ENCODE measurements around the gene ZBTB11.
"Not testable (repeated sequence)": the region's sequence is repeated elsewhere in the genome, so short reads cannot be mapped to it uniquely, and the experiment has no call there.

ZBTB11 gene

GRCh38 chr3:101643861-101644613 is 32.9 kb downstream of the ZBTB11 start:
- no peak for DNase-seq (ENCODE audit: low spot score)
- in situ Hi-C loops (cut with MboI; ENCODE audit: low pct_unique_long_range_greater_than_20kb, low sequenced_read_pairs, unreplicated experiment), result no loop called here
- no peak for TF ChIP-seq CTCF (IDR thresholded peaks at IDR 0.05; ENCODE audit: extremely low read depth, insufficient read depth, missing control alignments)

GRCh38 chr3:101643009-101643844 is 33.7 kb downstream of the ZBTB11 start:
- in situ Hi-C loops (cut with MboI; ENCODE audit: low pct_unique_long_range_greater_than_20kb, low sequenced_read_pairs, unreplicated experiment), result no loop called here
- no peak for TF ChIP-seq CTCF (IDR thresholded peaks at IDR 0.05; ENCODE audit: extremely low read depth, insufficient read depth, missing control alignments)

GRCh38 chr3:101642441-101642840 is 34.5 kb downstream of the ZBTB11 start:
- no peak for DNase-seq (ENCODE audit: low spot score)
- in situ Hi-C loops (cut with MboI; ENCODE audit: low pct_unique_long_range_greater_than_20kb, low sequenced_read_pairs, unreplicated experiment), result no loop called here
- TF ChIP-seq CTCF (IDR thresholded peaks at IDR 0.05; ENCODE audit: extremely low read depth, insufficient read depth, missing control alignments), result no peak

More at GRCh38 chr3:101643009-101643844, 33.7 kb downstream of the ZBTB11 start:
- no peak for DNase-seq (ENCODE audit: low spot score)

- in situ Hi-C loops (cut with MboI; ENCODE audit: low pct_unique_long_range_greater_than_20kb, low sequenced_read_pairs, unreplicated experiment); DNase-seq (ENCODE audit: low spot score): not testable (repeated sequence)
These were observed 35.4 kb downstream of the ZBTB11 start for GRCh38 chr3:101641397-101642115.

GRCh38 chr3:101640256-101640655 is 36.7 kb downstream of the ZBTB11 start:
- in situ Hi-C loops (cut with MboI; ENCODE audit: low pct_unique_long_range_greater_than_20kb, low sequenced_read_pairs, unreplicated experiment), result no loop called here
- no peak for DNase-seq (ENCODE audit: low spot score)
- TF ChIP-seq CTCF (IDR thresholded peaks at IDR 0.05; ENCODE audit: extremely low read depth, insufficient read depth, missing control alignments), result no peak

GRCh38 chr3:101639280-101639963 is 37.5 kb downstream of the ZBTB11 start:
- in situ Hi-C loops (cut with MboI; ENCODE audit: low pct_unique_long_range_greater_than_20kb, low sequenced_read_pairs, unreplicated experiment), result no loop called here
- TF ChIP-seq CTCF (IDR thresholded peaks at IDR 0.05; ENCODE audit: extremely low read depth, insufficient read depth, missing control alignments), result no peak
- no peak for DNase-seq (ENCODE audit: low spot score)
